WERI-Rb-1 (cell line): ENCODE results near the gene DUSP22.
"Not testable (repeated sequence)": the region's sequence is repeated elsewhere in the genome, so short reads cannot be mapped to it uniquely, and the experiment has no call there.

Experiments used
- DNase-seq: peaks from one replicate; pipeline ENCODE4 v3.0.0-alpha.2; 2020
- H3K27ac ChIP-seq: fragments of 250-450 bp; sonication (Bioruptor Pico); 2 replicates; pipeline ENCODE4 v1.5.1; 2020; ENCODE audit warnings: mild to moderate bottlenecking, moderate library complexity
- H3K27me3 ChIP-seq: fragments of 250-450 bp; sonication (Bioruptor Pico); 2 replicates; pipeline ENCODE4 v1.5.1; 2021; ENCODE audit warnings: mild to moderate bottlenecking, low read depth, moderate library complexity; ENCODE audit not compliant: insufficient read depth, severe bottlenecking
- H3K36me3 ChIP-seq: fragments of 250-450 bp; sonication (Bioruptor Pico); 2 replicates; pipeline ENCODE4 v1.5.1; 2020; ENCODE audit warnings: mild to moderate bottlenecking, moderate library complexity
- H3K4me3 ChIP-seq: 2 replicates; pipeline ENCODE4 v1.5.1; 2011; ENCODE audit warnings: low read depth, mild to moderate bottlenecking, control low read depth, low read length
- H3K9me3 ChIP-seq: fragments of 250-450 bp; sonication (Bioruptor Pico); 2 replicates; pipeline ENCODE4 v1.5.1; 2021; ENCODE audit warnings: mild to moderate bottlenecking, moderate library complexity; ENCODE audit not compliant: severe bottlenecking
- CTCF ChIP-seq: IDR thresholded peaks from 2 replicates; pipeline ENCODE4 v1.5.1; 2011; ENCODE audit warnings: low read depth, mild to moderate bottlenecking, control low read depth, inconsistent platforms, low read length

Gene DUSP22

GRCh38 chr6:373031-373430, 80.7 kb downstream of the DUSP22 start:
- H3K9me3 ChIP-seq = peaks cover 3% of the 10 kb centered on the region
- no peaks in the 10 kb centered on the region for H3K36me3 ChIP-seq
- no peak for DNase-seq
- H3K4me3 ChIP-seq = no peak overlapping the region
- H3K27ac ChIP-seq = no peak overlapping the region
- peaks cover 63% of the 10 kb centered on the region for H3K27me3 ChIP-seq
- no peak for TF ChIP-seq CTCF

- Histone ChIP-seq H3K36me3 (no peaks in the 10 kb centered on the region), H3K9me3 (peaks cover 3% of the 10 kb centered on the region), H3K4me3 (no peak overlapping the region), H3K27ac (no peak overlapping the region), H3K27me3 (peaks cover 63% of the 10 kb centered on the region)
- no peak for TF ChIP-seq CTCF
- no peak for DNase-seq
These were observed 81.8 kb downstream of the DUSP22 start for GRCh38 chr6:373773-374724.

GRCh38 chr6:374956-375355, 82.7 kb downstream of the DUSP22 start:
- no peak overlapping the region for H3K4me3 ChIP-seq
- peaks cover 61% of the 10 kb centered on the region for H3K27me3 ChIP-seq
- H3K9me3 ChIP-seq = peaks cover 3% of the 10 kb centered on the region
- DNase-seq = no peak
- no peak overlapping the region for H3K27ac ChIP-seq
- no peaks in the 10 kb centered on the region for H3K36me3 ChIP-seq
- TF ChIP-seq CTCF = no peak

- DNase-seq = no peak
- Histone ChIP-seq H3K27ac (no peak overlapping the region), H3K9me3 (peaks cover 3% of the 10 kb centered on the region), H3K36me3 (no peaks in the 10 kb centered on the region), H3K4me3 (no peak overlapping the region), H3K27me3 (peaks cover 66% of the 10 kb centered on the region)
- TF ChIP-seq CTCF = no peak
These were observed 84.7 kb downstream of the DUSP22 start for GRCh38 chr6:376827-377640.

GRCh38 chr6:377641-378020, 85.3 kb downstream of the DUSP22 start:
- not testable (repeated sequence) for H3K9me3 ChIP-seq, H3K27ac ChIP-seq, DNase-seq, H3K4me3 ChIP-seq, H3K36me3 ChIP-seq
- H3K27me3 ChIP-seq = peaks cover 61% of the 10 kb centered on the region
